GM12875 (cell line): Measurements from ENCODE around the gene HMOX1.
"Not testable (repeated sequence)": the region's sequence is repeated elsewhere in the genome, so short reads cannot be mapped to it uniquely, and the experiment has no call there.

Source experiments
- H3K4me3 ChIP-seq: one replicate; pipeline ENCODE4 v1.5.1; 2011; ENCODE audit warnings: low read depth, low read length, control low read depth
- CTCF ChIP-seq: IDR thresholded peaks from 2 replicates; pipeline ENCODE4 v1.5.1; 2011; ENCODE audit warnings: low read depth, mild to moderate bottlenecking, control low read depth, inconsistent platforms, low read length, moderate library complexity, borderline replicate concordance; ENCODE audit not compliant: insufficient read depth

Gene HMOX1

DNA sequence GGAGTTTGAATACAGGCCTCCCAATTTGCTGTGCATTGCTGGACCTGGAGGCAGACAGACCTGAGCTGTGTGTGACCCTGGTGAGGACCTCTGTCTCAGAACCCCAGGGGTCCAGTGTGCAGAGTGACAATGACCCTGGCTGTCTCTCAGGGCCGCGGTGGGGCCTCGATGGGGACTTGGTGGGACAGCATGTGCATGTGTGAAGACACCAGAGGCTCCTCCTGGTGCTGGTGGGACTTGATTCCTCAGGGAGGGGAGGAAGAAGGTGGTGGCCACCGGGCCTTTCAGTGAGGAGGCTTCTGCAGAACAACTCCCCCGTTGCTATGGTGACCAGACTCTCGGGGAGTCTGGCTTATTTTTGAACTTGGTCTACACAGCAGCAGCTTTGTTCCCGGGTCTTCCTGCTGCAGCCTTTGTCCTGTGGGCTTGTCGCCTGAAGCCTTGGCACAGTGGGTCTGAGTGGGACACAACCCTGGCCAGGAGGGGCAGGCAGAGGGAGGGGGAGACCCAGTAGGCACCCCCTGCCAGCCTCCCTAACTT is 54.4 kb downstream of the HMOX1 start:
- H3K4me3 ChIP-seq: no peak overlapping the region
- TF ChIP-seq CTCF: no peak

DNA sequence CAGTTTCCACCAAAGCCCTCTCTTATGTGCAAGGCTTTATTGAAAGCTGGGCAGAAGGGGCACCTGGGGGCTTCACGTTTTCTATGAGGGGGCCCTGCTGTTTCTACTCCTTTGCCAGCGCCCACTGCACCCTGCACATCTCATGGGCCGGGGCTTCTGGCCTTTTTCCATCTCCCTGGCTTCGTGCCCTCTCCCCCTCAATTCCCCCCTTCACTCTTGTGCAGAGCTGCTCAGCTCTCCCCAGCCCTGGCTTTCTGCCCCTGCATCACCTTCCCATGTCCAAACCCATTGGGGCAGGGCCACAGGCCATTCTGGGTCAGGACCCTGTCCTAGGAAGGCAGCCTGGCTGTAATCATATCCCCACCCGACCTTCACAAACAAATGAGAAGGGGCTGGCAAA is 55.5 kb downstream of the HMOX1 start:
- no peak for TF ChIP-seq CTCF
- no peak overlapping the region for H3K4me3 ChIP-seq

- TF ChIP-seq CTCF: no peak
Measured at GRCh38 chr22:35437049-35437448, 56.2 kb downstream of the HMOX1 start.

GRCh38 chr22:35438673-35439364 is 57.9 kb downstream of the HMOX1 start:
- H3K4me3 ChIP-seq: not testable (repeated sequence)

More at GRCh38 chr22:35437049-35437448, 56.2 kb downstream of the HMOX1 start:
- H3K4me3 ChIP-seq: no peak overlapping the region

GRCh38 chr22:35439365-35439717 is 58.4 kb downstream of the HMOX1 start:
- TF ChIP-seq CTCF: no peak
- H3K4me3 ChIP-seq: no peak overlapping the region

DNA sequence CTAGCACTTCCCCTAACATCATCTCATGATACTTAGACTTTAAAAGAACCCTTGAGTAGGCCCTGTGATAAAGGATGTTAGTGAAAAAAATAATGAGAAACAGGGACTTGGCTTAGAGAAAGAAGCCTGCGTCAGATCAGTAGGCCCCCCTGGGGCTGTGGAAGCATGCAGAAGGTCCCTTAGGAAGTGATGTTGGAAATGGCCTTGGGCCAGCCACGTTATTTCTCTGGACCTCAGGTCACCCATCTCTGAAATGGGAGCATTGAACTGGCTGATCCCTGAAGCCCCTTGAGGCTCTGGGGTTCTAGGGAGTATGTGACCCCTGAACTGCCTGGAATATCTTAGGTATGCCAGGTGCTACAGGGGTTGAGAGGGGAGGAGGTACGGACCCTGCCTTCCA is 59.2 kb downstream of the HMOX1 start:
- H3K4me3 ChIP-seq: no peak overlapping the region
- TF ChIP-seq CTCF: no peak

GRCh38 chr22:35441489-35442100 is 60.7 kb downstream of the HMOX1 start:
- no peak for TF ChIP-seq CTCF
- no peak overlapping the region for H3K4me3 ChIP-seq
